ENCODE data around the gene GOLPH3.
"Not testable (repeated sequence)": the region's sequence is repeated elsewhere in the genome, so short reads cannot be mapped to it uniquely, and the experiment has no call there.

GOLPH3 gene

GRCh38 chr5:32132757-32133156 is 41.4 kb downstream of the GOLPH3 start:
- DNase-seq, result no peak

GRCh38 chr5:32131604-32132003 is 42.5 kb downstream of the GOLPH3 start:
- no peak for DNase-seq

GRCh38 chr5:32130865-32131264 is 43.3 kb downstream of the GOLPH3 start:
- DNase-seq, result no peak

- DNase-seq, result no peak
These were observed 45.0 kb downstream of the GOLPH3 start for GRCh38 chr5:32129074-32129598.

- DNase-seq, result no peak
These were observed 46.4 kb downstream of the GOLPH3 start for GRCh38 chr5:32127711-32128110.

- no peak for DNase-seq
These were observed 47.4 kb downstream of the GOLPH3 start for GRCh38 chr5:32126691-32127090.

- no peak for DNase-seq
These were observed 50.0 kb downstream of the GOLPH3 start for GRCh38 chr5:32123889-32124676.

- no peak for DNase-seq
These were observed 50.9 kb downstream of the GOLPH3 start for GRCh38 chr5:32123058-32123805.

- not testable (repeated sequence) for DNase-seq
These were observed 55.2 kb downstream of the GOLPH3 start for GRCh38 chr5:32118922-32119321.

GRCh38 chr5:32116574-32117313 is 57.4 kb downstream of the GOLPH3 start:
- DNase-seq, result no peak

GRCh38 chr5:32115985-32116384 is 58.1 kb downstream of the GOLPH3 start:
- no peak for DNase-seq

GRCh38 chr5:32110111-32110696 is 63.9 kb downstream of the GOLPH3 start:
- no peak for DNase-seq

- DNase-seq, result no peak
These were observed 64.9 kb downstream of the GOLPH3 start for GRCh38 chr5:32109236-32109635.

GRCh38 chr5:32108167-32108566 is 66.0 kb downstream of the GOLPH3 start:
- DNase-seq, result no peak

GRCh38 chr5:32107291-32107690 is 66.8 kb downstream of the GOLPH3 start:
- no peak for DNase-seq

GRCh38 chr5:32103521-32103920 is 70.6 kb downstream of the GOLPH3 start:
- DNase-seq, result no peak

- DNase-seq, result no peak
These were observed 71.7 kb downstream of the GOLPH3 start for GRCh38 chr5:32102254-32102986.

- DNase-seq, result no peak
These were observed 73.3 kb downstream of the GOLPH3 start for GRCh38 chr5:32100691-32101302.

GRCh38 chr5:32100230-32100629 is 73.9 kb downstream of the GOLPH3 start:
- no peak for DNase-seq

- DNase-seq, result no peak
These were observed 74.6 kb downstream of the GOLPH3 start for GRCh38 chr5:32099486-32100035.

- DNase-seq, result no peak
These were observed 75.2 kb downstream of the GOLPH3 start for GRCh38 chr5:32098890-32099310.
